Endothelial cell of umbilical vein (primary cell): ENCODE results near the gene TMEM178B. TPM values are rescaled to one million over a fixed set of nuclear protein-coding genes. Genes with fewer than 3 reads are reported as not detected.

ENCODE experiments used
- BruUV-seq: library from RNA; stranded (reverse); fragments of 400-500 nt; replicated peaks from 2 replicates; lab custom pipeline; 2021; lab: Mats Ljungman, UMichigan
- CTCF ChIA-PET: fragments of 300-600, 350-600 bp; sonication (Branson Sonifier 250); formaldehyde crosslinking; loops from one replicate; lab custom pipeline; 2021; ENCODE audit warnings: antibody characterized with exemption, inconsistent platforms; lab: Charles Lee
- POLR2A ChIA-PET: fragments of 300-600, 350-600 bp; sonication (Branson Sonifier 250); formaldehyde crosslinking; loops from one replicate; lab custom pipeline; 2021; ENCODE audit warnings: antibody characterized with exemption, inconsistent platforms; lab: Charles Lee
- DNase-seq: peaks from one replicate; pipeline ENCODE4 v3.0.0-alpha.2; 2011; ENCODE audit warnings: low read depth, low spot score
- FAIRE-seq: peaks from 2 replicates; lab custom pipeline; 2011; peaks lifted over from hg19 to GRCh38; lab: Jason Lieb, UNC
- H2AFZ ChIP-seq: 2 replicates; pipeline ENCODE4 v1.6.0; 2012; ENCODE audit warnings: low read depth, low read length, control low read depth, inconsistent platforms
- H3K27ac ChIP-seq: 2 replicates; pipeline ENCODE4 v1.5.1; 2011; ENCODE audit warnings: low read depth, mild to moderate bottlenecking, control low read depth, low read length, moderate library complexity; ENCODE audit not compliant: insufficient read depth
- H3K27me3 ChIP-seq, 2 experiments: 2 replicates each; pipeline versions ENCODE4 v1.6.0 to v1.6.1; 2011; ENCODE audit warnings: low read length in 2 of 2, mixed read lengths in 1 of 2; ENCODE audit not compliant: control insufficient read depth in 2 of 2, insufficient read depth in 2 of 2
- H3K36me3 ChIP-seq, 2 experiments: 2 replicates in 1 of 2; 3 replicates in 1 of 2; pipeline ENCODE4 v1.5.1; 2011; ENCODE audit warnings: low read length in 2 of 2, mild to moderate bottlenecking in 1 of 2, moderate library complexity in 1 of 2; ENCODE audit not compliant: control insufficient read depth in 2 of 2, insufficient read depth in 2 of 2; ENCODE audit errors: extremely low read depth in 1 of 2
- H3K4me1 ChIP-seq: 3 replicates; pipeline ENCODE4 v1.5.1; 2011; ENCODE audit warnings: mild to moderate bottlenecking, low read length; ENCODE audit not compliant: control insufficient read depth, insufficient read depth; ENCODE audit errors: extremely low read depth
- H3K4me2 ChIP-seq: 2 replicates; pipeline ENCODE4 v1.6.1; 2011; ENCODE audit warnings: low read length, control low read depth, mixed read lengths; ENCODE audit not compliant: insufficient read depth
- H3K4me3 ChIP-seq, 3 experiments: fragments of 200-600 bp in 1 of 3; sonication (generic), shearing (Covaris generic) in 1 of 3; replicated peaks in 1 of 3; 2 replicates each; pipeline ENCODE4 v1.5.1; 2011 to 2016; ENCODE audit warnings: control low read depth in 3 of 3, low read length in 3 of 3, mild to moderate bottlenecking in 2 of 3, inconsistent platforms in 1 of 3, low read depth in 1 of 3, moderate library complexity in 1 of 3; ENCODE audit not compliant: insufficient read depth in 1 of 3
- H3K79me2 ChIP-seq: 2 replicates; pipeline ENCODE4 v1.6.0; 2012; ENCODE audit warnings: low read length, inconsistent platforms; ENCODE audit not compliant: control insufficient read depth, insufficient read depth
- H3K9ac ChIP-seq: replicated peaks from 2 replicates; pipeline ENCODE3; 2011; ENCODE audit warnings: low read length, control low read depth; ENCODE audit not compliant: insufficient read depth; ENCODE audit errors: extremely low read depth
- H3K9me1 ChIP-seq: replicated peaks from 3 replicates; pipeline ENCODE4 v1.6.0; 2011; ENCODE audit warnings: mild to moderate bottlenecking, low read length; ENCODE audit not compliant: control insufficient read depth, insufficient read depth; ENCODE audit errors: extremely low read depth
- H3K9me3 ChIP-seq: replicated peaks from 2 replicates; pipeline ENCODE4 v1.5.1; 2012; ENCODE audit warnings: low read length, inconsistent platforms; ENCODE audit not compliant: control insufficient read depth, insufficient read depth
- H4K20me1 ChIP-seq: replicated peaks from 2 replicates; pipeline ENCODE3; 2011; ENCODE audit warnings: mild to moderate bottlenecking, low read length; ENCODE audit not compliant: control insufficient read depth, insufficient read depth; ENCODE audit errors: extremely low read depth
- EZH2 ChIP-seq: IDR thresholded peaks from 2 replicates; pipeline ENCODE4 v1.6.1; 2012; ENCODE audit warnings: borderline replicate concordance, low read depth, mild to moderate bottlenecking, moderate library complexity, low read length, inconsistent platforms; ENCODE audit not compliant: severe bottlenecking
- FOS ChIP-seq: IDR thresholded peaks from 2 replicates; pipeline ENCODE4 v1.6.1; 2011; ENCODE audit warnings: mild to moderate bottlenecking, low read length, moderate library complexity, borderline replicate concordance; ENCODE audit not compliant: insufficient read depth
- GATA2 ChIP-seq: IDR thresholded peaks from 2 replicates; pipeline ENCODE4 v1.7.0; 2011; ENCODE audit warnings: low read depth, mild to moderate bottlenecking, moderate library complexity, mixed read lengths, low read length; ENCODE audit not compliant: insufficient read length, insufficient read depth
- JUN ChIP-seq: IDR thresholded peaks from 2 replicates; pipeline ENCODE4 v1.6.1; 2011; ENCODE audit warnings: borderline replicate concordance, low read depth; ENCODE audit not compliant: insufficient read length, insufficient read depth
- MYC ChIP-seq: IDR thresholded peaks from one replicate; pipeline ENCODE4 v1.6.1; 2011; ENCODE audit warnings: mild to moderate bottlenecking, low read depth, low read length
- dilution Hi-C: fragments of 300-500 bp; cut with MboI; formaldehyde crosslinking; loops from one replicate; pipeline ENCODE4 v1.15.0; 2019; ENCODE audit warnings: low sequenced_read_pairs; ENCODE audit not compliant: extremely low pct_ligation_motif_present
- intact Hi-C: fragments of 100-400 bp; cut with micrococcal nuclease; formaldehyde crosslinking; loops from one replicate; pipeline ENCODE4 v1.10.0; 2022
- polyA plus RNA-seq, 4 experiments: library from polyadenylated mRNA; depleted of rRNA in 3 of 4; stranded (reverse) in 3 of 4; unstranded in 1 of 4; fragments of >200 nt; gene quantifications; 2 replicates each; pipeline versions ENCODE4 v1.2.1 to v1.2.3, GENCODE V29; 2011 to 2012; ENCODE audit warnings: missing spikeins in 1 of 4
- total RNA-seq: library from RNA; stranded (reverse); gene quantifications from 2 replicates; pipeline ENCODE4 v1.2.3, GENCODE V29; 2021
- TF ChIP-seq, protein P1 (sequence below), 2 donors: IDR thresholded peaks; 1 replicate in 1 of 2; 2 replicates in 1 of 2; pipeline ENCODE4 v1.5.1; 2011; ENCODE audit warnings: low read length in 2 of 2, mild to moderate bottlenecking in 2 of 2, moderate library complexity in 2 of 2, control low read depth in 1 of 2, inconsistent platforms in 1 of 2, low read depth in 1 of 2; ENCODE audit not compliant: insufficient read depth in 1 of 2; ENCODE audit errors: extremely low read depth in 1 of 2
- TF ChIP-seq, protein P2 (sequence below): IDR thresholded peaks from 2 replicates; pipeline ENCODE4 v1.6.1; 2011; ENCODE audit not compliant: insufficient read depth, insufficient read length

Gene TMEM178B
- total and polyA plus RNA-seq, 2 donors (not counting 3 experiments of a cell fraction or from before 2014, with no cell fraction given) = not detected

DNA sequence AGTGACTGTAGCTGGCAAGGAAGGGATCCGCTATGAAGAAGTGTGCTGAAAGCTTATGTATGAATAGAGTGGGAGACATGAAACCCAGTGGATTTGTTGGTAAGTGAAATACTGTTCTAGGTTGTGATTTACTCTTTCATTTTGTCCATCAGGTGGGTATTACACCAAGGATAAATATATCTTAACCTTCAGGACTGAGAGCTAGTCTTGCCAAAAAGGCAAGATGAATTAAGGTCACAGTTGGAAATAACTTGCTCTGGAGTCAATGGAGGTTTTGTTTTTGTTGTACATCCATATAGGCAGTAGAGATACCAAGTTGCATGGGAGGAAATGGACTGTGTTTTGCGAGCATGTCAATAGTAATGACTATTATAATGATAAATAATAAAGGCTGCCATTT is 190.6 kb downstream of the TMEM178B start:
- no TSS peak for BruUV-seq
- ChIA-PET CTCF (no interaction called here), POLR2A (no interaction called here)
- Histone ChIP-seq H3K36me3 (no peaks in the 10 kb centered on the region), H3K4me1 (no peaks in the 10 kb centered on the region), H3K9me1 (no peaks in the 10 kb centered on the region), H3K4me2 (no peak overlapping the region), H3K27ac (no peak overlapping the region), H3K9ac (no peak overlapping the region), H2AFZ (no peak overlapping the region), H3K9me3 (no peaks in the 10 kb centered on the region), H3K27me3 (no peaks in the 10 kb centered on the region), H3K79me2 (no peaks in the 10 kb centered on the region), H3K4me3 (no peak overlapping the region), H4K20me1 (no peaks in the 10 kb centered on the region)
- DNase-seq (no peak), FAIRE-seq (no peak)
- intact Hi-C loops = no loop called here
- TF ChIP-seq MYC (no peak), GATA2 (no peak), FOS (no peak)
- TF ChIP-seq, protein P1, sequence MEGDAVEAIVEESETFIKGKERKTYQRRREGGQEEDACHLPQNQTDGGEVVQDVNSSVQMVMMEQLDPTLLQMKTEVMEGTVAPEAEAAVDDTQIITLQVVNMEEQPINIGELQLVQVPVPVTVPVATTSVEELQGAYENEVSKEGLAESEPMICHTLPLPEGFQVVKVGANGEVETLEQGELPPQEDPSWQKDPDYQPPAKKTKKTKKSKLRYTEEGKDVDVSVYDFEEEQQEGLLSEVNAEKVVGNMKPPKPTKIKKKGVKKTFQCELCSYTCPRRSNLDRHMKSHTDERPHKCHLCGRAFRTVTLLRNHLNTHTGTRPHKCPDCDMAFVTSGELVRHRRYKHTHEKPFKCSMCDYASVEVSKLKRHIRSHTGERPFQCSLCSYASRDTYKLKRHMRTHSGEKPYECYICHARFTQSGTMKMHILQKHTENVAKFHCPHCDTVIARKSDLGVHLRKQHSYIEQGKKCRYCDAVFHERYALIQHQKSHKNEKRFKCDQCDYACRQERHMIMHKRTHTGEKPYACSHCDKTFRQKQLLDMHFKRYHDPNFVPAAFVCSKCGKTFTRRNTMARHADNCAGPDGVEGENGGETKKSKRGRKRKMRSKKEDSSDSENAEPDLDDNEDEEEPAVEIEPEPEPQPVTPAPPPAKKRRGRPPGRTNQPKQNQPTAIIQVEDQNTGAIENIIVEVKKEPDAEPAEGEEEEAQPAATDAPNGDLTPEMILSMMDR (IDR thresholded peaks at IDR 0.05; ENCODE audit: extremely low read depth in 1 of 2, insufficient read depth in 1 of 2, low read depth in 1 of 2, low read length in 2 of 2) = no peak
- TF ChIP-seq, protein P2, sequence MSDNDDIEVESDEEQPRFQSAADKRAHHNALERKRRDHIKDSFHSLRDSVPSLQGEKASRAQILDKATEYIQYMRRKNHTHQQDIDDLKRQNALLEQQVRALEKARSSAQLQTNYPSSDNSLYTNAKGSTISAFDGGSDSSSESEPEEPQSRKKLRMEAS = no peak
- dilution Hi-C loops = no loop called here

GRCh38 chr7:141265668-141266067 is 191.8 kb downstream of the TMEM178B start:
- no TSS peak for BruUV-seq
- Histone ChIP-seq H3K4me1 (no peaks in the 10 kb centered on the region), H3K4me2 (no peak overlapping the region), H3K27me3 (no peaks in the 10 kb centered on the region), H3K4me3 (no peak overlapping the region), H3K27ac (no peak overlapping the region), H4K20me1 (no peaks in the 10 kb centered on the region), H3K36me3 (no peaks in the 10 kb centered on the region), H3K9me3 (no peaks in the 10 kb centered on the region), H3K9ac (no peak overlapping the region), H3K9me1 (no peaks in the 10 kb centered on the region), H2AFZ (no peak overlapping the region), H3K79me2 (no peaks in the 10 kb centered on the region)
- ChIA-PET POLR2A (no interaction called here), CTCF (no interaction called here)
- TF ChIP-seq FOS (no peak), JUN (no peak), EZH2 (no peak)
- TF ChIP-seq, protein P2 = no peak
- dilution Hi-C loops = no loop called here
- FAIRE-seq (no peak), DNase-seq (no peak)
- intact Hi-C loops = no loop called here
